ACC112 (cell line): Measurements from ENCODE around the gene SYNGR2.
A peak's percentile ranks its signal among the peaks of the same experiment; 100 is the strongest.

ENCODE experiments used
- H2AFZ ChIP-seq: fragments of 200-600 bp; sonication (generic); one replicate; pipeline ENCODE4 v1.6.0; 2017; ENCODE audit warnings: antibody characterized with exemption, low read length; ENCODE audit not compliant: unreplicated experiment
- H3K27ac ChIP-seq: fragments of 200-600 bp; sonication (generic); 2 replicates; pipeline ENCODE4 v1.5.1; 2014; ENCODE audit warnings: low read depth, mild to moderate bottlenecking, antibody characterized with exemption, low read length, moderate library complexity
- H3K27me3 ChIP-seq: fragments of 200-600 bp; sonication (generic); 2 replicates; pipeline ENCODE4 v1.6.1; 2014; ENCODE audit warnings: mild to moderate bottlenecking, antibody characterized with exemption, low read length, moderate library complexity, mixed read lengths; ENCODE audit not compliant: insufficient read depth
- H3K36me3 ChIP-seq: fragments of 200-600 bp; sonication (generic); 2 replicates; pipeline ENCODE4 v1.6.1; 2016; ENCODE audit warnings: mild to moderate bottlenecking, antibody characterized with exemption, low read length, moderate library complexity, mixed read lengths; ENCODE audit not compliant: insufficient read depth
- H3K4me1 ChIP-seq: fragments of 200-600 bp; sonication (generic); one replicate; pipeline ENCODE4 v1.6.1; 2016; ENCODE audit warnings: low read length, mixed read lengths; ENCODE audit not compliant: insufficient read depth, unreplicated experiment, control insufficient read depth
- H3K4me3 ChIP-seq: fragments of 200-600 bp; sonication (generic); 2 replicates; pipeline ENCODE4 v1.5.1; 2014; ENCODE audit warnings: mild to moderate bottlenecking, low read depth, low read length
- H3K79me2 ChIP-seq: fragments of 200-600 bp; sonication (generic); one replicate; pipeline ENCODE4 v1.6.0; 2016; ENCODE audit warnings: low read length; ENCODE audit not compliant: control insufficient read depth, unreplicated experiment, insufficient read depth

SYNGR2 gene

DNA sequence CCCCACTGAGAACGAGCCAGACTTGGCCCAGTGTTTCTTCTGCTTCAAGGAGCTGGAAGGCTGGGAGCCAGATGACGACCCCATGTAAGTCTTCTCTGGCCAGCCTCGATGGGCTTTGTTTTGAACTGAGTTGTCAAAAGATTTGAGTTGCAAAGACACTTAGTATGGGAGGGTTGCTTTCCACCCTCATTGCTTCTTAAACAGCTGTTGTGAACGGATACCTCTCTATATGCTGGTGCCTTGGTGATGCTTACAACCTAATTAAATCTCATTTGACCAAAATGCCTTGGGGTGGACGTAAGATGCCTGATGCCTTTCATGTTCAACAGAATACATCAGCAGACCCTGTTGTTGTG is 46.3 kb downstream of the SYNGR2 start:
- peak overlapping the region; percentile 91 for H3K4me3 ChIP-seq
- H3K79me2 ChIP-seq = peaks cover 38% of the 10 kb centered on the region
- no peaks in the 10 kb centered on the region for H3K27me3 ChIP-seq
- peaks cover 2% of the 10 kb centered on the region; the same call in 1 of the 2 replicates for H3K36me3 ChIP-seq
- H3K4me1 ChIP-seq = peaks cover 12% of the 10 kb centered on the region
- H2AFZ ChIP-seq = peak overlapping the region; percentile 79
- peak overlapping the region; percentile 67 for H3K27ac ChIP-seq

DNA sequence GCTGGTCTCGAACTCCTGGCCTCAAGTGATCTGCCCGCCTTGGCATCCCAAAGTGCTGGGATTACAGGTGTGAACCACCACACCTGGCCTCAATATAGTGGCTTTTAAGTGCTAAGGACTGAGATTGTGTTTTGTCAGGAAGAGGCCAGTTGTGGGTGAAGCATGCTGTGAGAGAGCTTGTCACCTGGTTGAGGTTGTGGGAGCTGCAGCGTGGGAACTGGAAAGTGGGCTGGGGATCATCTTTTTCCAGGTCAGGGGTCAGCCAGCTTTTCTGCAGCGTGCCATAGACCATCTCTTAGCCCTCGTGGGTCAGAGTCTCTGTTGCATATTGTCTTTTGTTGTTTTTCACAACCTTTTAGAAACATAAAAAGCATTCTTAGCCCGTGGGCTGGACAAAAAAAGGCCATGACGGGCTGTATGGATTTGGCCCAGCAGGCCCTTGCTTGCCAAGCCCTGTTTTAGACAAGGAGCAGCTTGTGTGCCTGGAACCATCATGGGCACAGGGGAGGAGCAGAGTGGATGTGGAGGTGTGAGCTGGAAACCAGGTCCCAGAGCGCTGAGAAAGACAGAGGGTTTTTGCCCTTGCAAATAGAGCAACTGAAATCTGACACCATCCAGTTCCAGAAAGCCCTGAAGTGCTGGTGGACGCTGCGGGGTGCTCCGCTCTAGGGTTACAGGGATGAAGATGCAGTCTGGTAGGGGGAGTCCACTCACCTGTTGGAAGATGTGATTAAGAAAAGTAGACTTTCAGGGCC is 51.2 kb downstream of the SYNGR2 start:
- no peak overlapping the region for H3K4me3 ChIP-seq
- H3K27me3 ChIP-seq = no peaks in the 10 kb centered on the region
- H2AFZ ChIP-seq = no peak overlapping the region
- H3K4me1 ChIP-seq = peaks cover 12% of the 10 kb centered on the region
- H3K36me3 ChIP-seq = peaks cover 4% of the 10 kb centered on the region; the same call in 1 of the 2 replicates
- no peak overlapping the region for H3K27ac ChIP-seq
- peaks cover 35% of the 10 kb centered on the region for H3K79me2 ChIP-seq
